HG02870 (cell line): ENCODE results near the gene COL18A1.
A peak's percentile ranks its signal among the peaks of the same experiment; 100 is the strongest.
"Not testable (repeated sequence)": the region's sequence is repeated elsewhere in the genome, so short reads cannot be mapped to it uniquely, and the experiment has no call there.

Experiments
- ATAC-seq: cut with Tn5 transposase; IDR thresholded peaks from one replicate; pipeline ENCODE4 v1.9.1; 2021; ENCODE audit warnings: mild to moderate bottlenecking, moderate library complexity; ENCODE audit not compliant: unreplicated experiment

The COL18A1 gene

GRCh38 chr21:45550522-45551210, 145.7 kb downstream of the COL18A1 start:
- ATAC-seq, result peak; percentile 49

DNA sequence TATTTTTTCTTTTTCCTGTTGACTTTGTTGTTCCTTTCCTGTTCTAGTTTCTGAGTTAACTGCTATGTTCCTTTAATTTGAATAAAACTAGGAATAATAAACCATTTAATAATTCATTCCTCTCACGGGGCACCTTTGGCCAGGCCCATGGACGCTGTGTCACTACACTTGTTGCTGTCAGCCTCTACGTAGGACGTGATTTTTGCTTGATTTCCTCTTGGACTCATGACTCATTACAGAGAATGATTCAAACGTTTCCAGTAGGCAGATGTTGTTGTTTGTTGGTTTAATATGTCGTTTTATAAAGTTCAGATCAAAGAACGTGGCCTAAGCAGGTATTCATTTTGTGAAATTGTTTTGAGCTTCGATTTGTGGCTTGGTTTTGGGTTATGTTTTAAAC, 146.4 kb downstream of the COL18A1 start:
- ATAC-seq, result no peak

- no peak for ATAC-seq
Measured at GRCh38 chr21:45551783-45552695, 147.1 kb downstream of the COL18A1 start.

DNA sequence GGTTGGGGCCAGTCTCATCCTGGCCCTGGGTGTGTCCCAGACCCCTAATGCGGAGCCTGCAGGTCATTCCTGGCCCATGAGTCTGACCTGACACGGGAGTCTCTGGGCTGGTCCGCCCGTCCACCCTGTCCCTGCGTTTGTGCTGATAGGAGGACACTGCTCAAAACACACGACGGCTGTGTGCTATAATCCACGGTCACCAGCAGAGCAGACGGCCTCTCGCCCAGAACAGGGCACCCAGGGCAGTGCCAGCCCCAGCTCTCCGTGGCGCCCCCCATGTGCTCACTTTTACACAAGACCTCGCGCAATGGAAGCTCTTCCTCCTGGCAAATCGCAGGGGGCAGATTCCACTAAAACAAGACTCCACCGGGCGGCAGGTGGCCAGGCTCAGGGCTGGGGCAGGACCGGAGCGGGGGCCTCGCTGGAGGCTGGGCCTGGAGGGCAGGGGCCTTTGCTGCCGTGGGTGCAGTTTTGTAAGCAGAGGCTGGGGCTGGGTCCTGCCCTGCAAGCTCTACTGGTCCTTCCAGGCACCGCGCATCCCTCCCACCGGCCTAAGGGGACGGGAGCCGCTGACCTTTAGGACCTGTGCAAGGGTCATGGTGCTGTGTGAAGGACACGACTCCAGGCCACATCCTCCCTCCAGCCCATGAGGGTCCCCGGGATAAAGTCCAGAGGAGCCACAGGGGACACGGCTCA, 147.9 kb downstream of the COL18A1 start:
- ATAC-seq, result no peak

- ATAC-seq, result no peak
Measured at GRCh38 chr21:45554477-45555175, 149.7 kb downstream of the COL18A1 start.

DNA sequence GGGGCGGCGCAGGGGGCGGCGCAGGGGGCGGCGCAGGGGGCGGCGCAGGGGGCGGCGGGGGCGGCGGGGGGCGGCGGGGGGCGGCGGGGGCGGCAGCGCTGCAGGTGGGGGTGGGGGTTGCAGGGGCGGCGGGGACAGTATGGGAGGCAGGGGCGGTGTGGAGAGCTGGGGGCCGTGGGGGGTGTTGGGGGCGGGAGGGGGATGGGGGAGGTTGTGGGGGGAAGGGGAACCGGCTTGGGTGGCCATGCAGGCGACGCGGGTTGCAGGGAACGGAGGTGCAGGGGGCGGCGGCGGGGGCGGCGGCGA, 150.2 kb downstream of the COL18A1 start:
- ATAC-seq, result no peak

DNA sequence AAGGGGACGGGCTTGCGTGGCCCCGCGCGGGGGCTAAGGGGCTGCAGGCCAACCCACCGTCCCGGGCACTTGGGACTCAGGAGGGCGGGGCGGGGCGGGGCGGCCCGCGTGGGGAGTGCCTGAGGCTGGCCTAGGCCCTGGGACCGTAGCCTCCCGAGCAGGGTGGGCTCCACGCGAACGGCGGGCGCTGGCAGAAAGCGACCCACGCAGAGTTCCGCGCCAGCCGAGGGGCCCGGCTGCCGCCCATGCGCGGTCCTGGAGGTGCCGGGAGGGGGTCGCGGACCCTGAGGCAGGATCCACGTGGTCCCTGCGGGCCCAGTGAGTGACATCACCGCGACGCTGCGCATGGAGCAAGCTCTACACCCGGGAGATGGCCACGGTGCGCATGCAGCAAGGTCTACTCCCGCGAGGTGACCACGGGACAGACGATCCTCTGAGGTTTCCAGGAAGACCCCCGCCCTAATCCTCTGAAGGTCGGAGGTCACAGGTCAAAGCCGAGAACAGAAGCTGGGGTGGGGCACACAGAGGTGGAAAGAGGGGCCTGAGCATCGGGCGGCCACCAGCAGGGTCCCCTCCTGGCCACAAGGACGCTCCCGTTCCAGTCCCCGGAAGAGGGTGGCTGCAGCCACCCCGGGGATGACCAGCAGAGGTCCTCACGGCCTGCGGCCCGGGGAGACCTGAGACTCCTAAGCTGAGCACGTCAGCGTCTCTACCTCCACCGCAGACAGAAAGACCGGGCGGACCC, 150.8 kb downstream of the COL18A1 start:
- ATAC-seq, result no peak

DNA sequence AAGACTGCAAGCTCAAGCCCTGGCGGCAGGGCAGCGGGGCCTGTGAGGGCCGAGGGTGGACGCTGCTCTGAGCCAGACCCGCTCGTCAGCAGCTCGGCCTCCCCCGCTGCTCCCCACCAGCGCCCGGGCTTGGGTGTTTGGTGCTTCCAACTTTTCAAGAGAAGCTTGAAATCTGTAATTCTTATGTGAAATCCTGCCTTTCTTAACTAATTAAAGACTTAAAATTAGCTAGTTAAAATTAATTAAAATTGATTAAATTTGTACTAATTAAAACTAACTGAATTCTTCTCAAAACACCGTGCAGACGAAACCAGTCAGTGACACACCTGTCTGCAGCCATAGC, 151.3 kb downstream of the COL18A1 start:
- ATAC-seq, result no peak

DNA sequence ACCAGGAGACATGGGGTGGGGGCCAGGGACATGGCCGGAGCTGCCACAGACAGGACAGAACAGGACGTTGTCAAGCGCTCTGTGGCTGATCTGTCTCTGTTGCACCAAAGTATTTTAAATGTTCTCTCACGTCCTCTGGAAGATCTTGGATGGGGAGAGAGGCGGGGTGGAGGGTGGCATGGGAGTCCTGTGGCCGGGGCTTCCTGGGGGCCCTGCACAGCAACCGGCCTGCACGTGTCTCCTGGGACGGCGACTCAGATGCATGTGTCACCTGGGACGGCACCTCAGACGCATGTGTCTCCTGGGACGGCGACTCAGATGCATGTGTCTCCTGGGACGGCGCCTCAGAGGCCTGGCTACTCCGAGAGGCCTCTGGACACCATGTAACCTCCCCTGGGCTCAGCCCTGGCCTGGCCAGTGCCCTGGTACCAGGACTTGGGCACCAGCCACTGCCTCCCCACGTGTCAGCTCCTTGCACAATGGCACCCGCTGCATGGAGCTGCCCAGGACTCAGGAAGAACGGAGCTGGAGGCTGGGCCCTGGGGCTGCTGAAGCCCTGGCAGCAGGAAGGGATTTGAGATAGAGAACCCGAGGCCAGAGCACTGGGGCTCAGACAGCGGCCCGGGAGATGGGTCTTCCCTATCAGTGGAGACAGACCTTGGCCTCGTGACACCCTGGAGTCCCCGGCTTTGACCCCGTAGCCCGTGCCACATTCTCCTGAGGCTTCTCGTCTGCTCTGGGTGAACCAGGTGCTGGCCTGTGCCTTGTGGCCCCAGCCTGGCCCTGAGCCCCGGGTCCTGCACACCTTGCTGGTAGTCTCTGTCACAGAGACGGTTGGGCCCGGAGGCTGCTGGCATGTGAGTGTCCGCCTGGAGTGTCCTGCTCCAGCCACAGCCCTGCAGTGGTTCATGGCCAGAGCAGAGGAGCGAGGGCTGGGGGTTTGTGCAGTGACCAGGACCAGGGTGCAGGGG, 152.0 kb downstream of the COL18A1 start:
- no peak for ATAC-seq

DNA sequence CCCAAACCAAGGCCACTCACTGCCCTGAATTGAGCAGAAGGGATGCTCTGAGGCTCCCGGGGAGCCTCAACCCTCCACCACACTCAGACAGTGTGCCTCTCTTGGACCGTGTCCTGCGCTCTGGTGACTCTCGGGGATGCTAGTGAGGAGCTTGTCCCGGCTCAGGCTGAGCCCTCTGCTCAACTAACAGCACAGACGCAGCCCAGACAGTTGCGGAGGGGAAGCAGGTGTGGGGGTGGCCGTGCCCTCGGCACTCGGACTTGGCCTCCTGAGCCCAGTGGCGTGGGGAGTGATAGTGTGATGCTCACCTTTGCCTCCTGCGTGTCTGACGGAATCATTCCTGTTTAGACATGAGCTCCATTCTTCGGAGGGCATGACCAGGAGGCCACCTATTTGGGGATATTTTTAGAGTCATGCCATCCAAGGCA, 152.7 kb downstream of the COL18A1 start:
- ATAC-seq, result no peak

DNA sequence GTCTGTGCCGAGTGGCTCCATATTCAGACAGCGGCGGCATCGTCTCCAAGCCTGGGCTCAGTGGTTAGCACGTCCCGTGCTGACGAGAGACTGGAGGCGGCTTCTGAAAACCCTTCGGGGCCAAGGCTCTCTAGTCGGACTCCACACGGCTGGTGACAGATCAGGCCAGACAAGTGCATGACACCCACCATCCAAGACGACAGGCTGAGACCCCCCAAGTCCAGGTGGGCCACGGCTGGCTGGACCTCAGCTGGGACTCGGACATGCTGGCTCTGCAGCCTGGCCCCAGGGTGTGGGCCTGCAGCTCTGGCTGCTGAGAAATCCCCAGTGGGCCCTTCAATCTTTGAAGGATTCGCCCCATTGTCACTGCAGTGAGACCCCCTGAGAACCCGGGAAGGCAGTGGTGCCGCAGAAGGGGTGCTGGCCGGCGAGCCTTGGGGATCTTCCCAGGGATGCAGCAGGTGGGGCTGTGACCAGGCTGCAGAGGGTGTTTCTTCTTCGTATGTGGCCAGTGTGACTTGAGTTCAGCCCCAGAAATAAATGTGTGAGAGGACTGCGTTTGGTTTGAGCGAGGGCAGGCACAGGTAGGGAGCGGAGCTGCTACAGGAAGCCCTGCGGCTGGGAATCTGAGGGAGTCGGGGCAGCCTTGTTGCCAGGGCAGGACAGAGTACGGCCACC, 153.2 kb downstream of the COL18A1 start:
- ATAC-seq, result no peak

- ATAC-seq, result no peak
Measured at GRCh38 chr21:45559216-45560105, 154.5 kb downstream of the COL18A1 start.

DNA sequence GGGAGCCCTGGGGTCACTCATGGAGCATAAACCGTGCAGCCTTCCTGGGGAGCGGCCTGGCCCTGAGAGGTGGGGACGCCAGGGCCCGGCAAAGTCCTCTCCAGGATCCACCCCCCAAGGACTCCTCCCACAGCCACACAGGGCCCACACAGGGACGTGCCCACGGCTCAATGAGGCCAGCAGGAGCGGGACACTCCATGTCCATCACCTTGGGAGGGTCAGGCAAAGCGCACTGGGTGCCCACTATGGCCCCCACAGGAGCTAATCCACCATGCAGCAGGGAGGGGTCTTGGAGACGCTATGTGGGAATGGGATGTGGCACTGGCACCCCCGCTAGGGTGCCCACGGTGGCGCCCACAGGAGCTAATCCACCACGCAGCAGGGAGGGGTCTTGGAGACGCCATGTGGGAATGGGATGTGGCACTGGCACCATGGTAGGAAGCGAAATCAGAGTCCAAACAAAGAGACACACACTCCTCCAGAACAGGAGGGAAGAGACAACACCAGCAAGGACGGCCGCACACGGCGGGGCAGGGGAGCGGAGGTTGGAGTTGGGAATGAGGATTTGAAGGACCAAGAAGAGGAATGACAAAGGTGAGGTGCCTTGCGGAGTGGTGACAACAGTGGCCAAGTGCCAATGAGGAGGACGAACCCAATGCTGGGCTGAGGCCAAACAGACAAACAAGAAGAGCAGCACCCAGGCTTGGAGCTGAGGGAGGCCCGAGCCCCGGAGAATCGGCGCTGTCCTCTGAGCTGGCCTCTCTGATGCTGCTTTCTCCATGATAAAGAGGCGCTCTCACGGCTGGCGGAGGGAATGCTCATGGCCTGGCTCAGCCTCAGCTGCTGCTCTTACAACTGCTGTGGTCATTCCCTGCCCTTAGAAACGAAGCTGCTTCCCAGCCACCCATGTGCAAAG, 155.4 kb downstream of the COL18A1 start:
- ATAC-seq, result no peak

DNA sequence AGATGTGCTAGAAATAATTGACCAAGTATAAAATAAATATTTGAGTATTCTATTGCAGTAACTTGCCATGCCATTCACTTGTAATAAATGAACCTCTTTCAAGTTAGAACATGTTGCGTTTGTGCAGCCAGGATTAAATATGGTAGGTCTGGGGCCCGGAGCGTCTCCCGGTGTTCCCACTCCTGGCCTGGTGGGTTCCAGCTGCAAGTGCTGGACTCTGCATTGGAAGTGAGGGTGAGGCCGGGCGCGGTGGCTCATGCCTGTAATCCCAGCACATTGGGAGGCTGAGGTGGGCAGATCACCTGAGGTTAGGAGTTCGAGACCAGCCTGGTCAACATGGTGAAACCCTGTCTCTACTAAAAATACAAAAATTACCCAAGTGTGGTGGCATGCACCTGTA, 156.3 kb downstream of the COL18A1 start:
- ATAC-seq, result not testable (repeated sequence)

GRCh38 chr21:45562402-45562801, 157.4 kb downstream of the COL18A1 start:
- ATAC-seq, result no peak

DNA sequence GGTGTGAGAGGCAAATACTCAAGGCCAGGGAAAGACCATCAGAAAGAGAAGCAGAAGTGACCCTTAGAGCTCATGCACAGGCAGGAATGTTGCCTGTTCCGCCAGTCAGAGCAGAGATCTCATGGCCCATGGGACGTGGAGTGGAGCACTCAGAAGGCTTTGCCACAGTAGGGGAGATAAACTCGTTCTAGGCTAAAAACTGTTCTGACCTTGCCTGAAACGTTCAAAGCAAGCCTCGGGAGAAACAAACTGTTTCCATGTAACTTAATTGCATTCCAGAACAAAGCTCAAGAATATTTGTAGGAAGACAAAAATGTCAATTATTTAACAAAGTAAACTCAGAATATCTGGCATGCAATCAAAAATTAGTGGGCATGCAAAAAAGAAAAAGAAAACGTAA, 158.0 kb downstream of the COL18A1 start:
- ATAC-seq, result no peak
